ENCODE measurements around the gene CDNF. TPM values are rescaled to one million over a fixed set of nuclear protein-coding genes. Genes with fewer than 3 reads are reported as not detected.

CDNF gene
- polyA plus RNA-seq, 1 donor (not counting 4 experiments of a cell fraction or from before 2014, with no cell fraction given): 1.4 TPM

GRCh38 chr10:14775656-14776055, 62.2 kb downstream of the CDNF start:
- H3K9me3 ChIP-seq (ENCODE audit: control insufficient read depth, low read depth, low read length): no peaks in the 10 kb centered on the region
- TF ChIP-seq EZH2 (IDR thresholded peaks at IDR 0.05; ENCODE audit: low read length) (no peak), CTCF (optimal IDR thresholded peaks at IDR 0.05 in 1 of 3, IDR thresholded peaks at IDR 0.05 in 1 of 3, conservative IDR thresholded peaks at IDR 0.05 in 1 of 3; ENCODE audit: extremely low read depth in 1 of 3, insufficient read depth in 2 of 3, low read length in 3 of 3) (no peak)
- dilution Hi-C loops (cut with MboI; ENCODE audit: extremely low pct_ligation_motif_present, low sequenced_read_pairs): no loop called here
- H3K4me3 ChIP-seq (ENCODE audit: control insufficient read depth in 2 of 3, extremely low read depth in 1 of 3, insufficient read depth in 2 of 3, low read depth in 1 of 3, low read length in 3 of 3): no peak overlapping the region
- FAIRE-seq (no peak), DNase-seq (ENCODE audit: low read depth, low spot score) (no peak)
- no peaks in the 10 kb centered on the region for H4K20me1 ChIP-seq (ENCODE audit: control insufficient read depth, extremely low read depth, insufficient read depth, low read length)
- no peaks in the 10 kb centered on the region for H3K4me1 ChIP-seq (ENCODE audit: control insufficient read depth, extremely low read depth, insufficient read depth, low read length)
- no peak overlapping the region for H3K4me2 ChIP-seq (ENCODE audit: control insufficient read depth, extremely low read depth, insufficient read depth, low read depth, low read length)
- H3K9me1 ChIP-seq (ENCODE audit: control insufficient read depth, extremely low read depth, insufficient read depth, low read length): no peaks in the 10 kb centered on the region
- no peak overlapping the region for H2AFZ ChIP-seq (ENCODE audit: control insufficient read depth, low read length)
- peaks cover 3% of the 10 kb centered on the region for H3K27me3 ChIP-seq (ENCODE audit: control insufficient read depth, extremely low read depth, insufficient read depth, low read length)
- no peaks in the 10 kb centered on the region for H3K36me3 ChIP-seq (ENCODE audit: control insufficient read depth in 2 of 2, extremely low read depth in 1 of 2, insufficient read depth in 2 of 2, low read length in 2 of 2)
- H3K27ac ChIP-seq (ENCODE audit: control insufficient read depth, insufficient read depth, low read length): no peak overlapping the region
- H3K9ac ChIP-seq (ENCODE audit: control insufficient read depth, extremely low read depth, insufficient read depth, low read length): no peak overlapping the region
- no peaks in the 10 kb centered on the region for H3K79me2 ChIP-seq (ENCODE audit: control insufficient read depth, insufficient read depth, low read length)

GRCh38 chr10:14774797-14775196, 63.0 kb downstream of the CDNF start, which contains the start of gene FAM107B:
TSS of gene FAM107B (minus strand) at chr10:14774897. CDS start at chr10:14774663, 234 bp downstream.
- H3K79me2 ChIP-seq (ENCODE audit: control insufficient read depth, insufficient read depth, low read length): no peaks in the 10 kb centered on the region
- H3K4me2 ChIP-seq (ENCODE audit: control insufficient read depth, extremely low read depth, insufficient read depth, low read depth, low read length): no peak within 1 kb of the TSS
- no peak within 1 kb of the TSS for H2AFZ ChIP-seq (ENCODE audit: control insufficient read depth, low read length)
- TF ChIP-seq EZH2 (IDR thresholded peaks at IDR 0.05; ENCODE audit: low read length) (no peak), CTCF (optimal IDR thresholded peaks at IDR 0.05 in 1 of 3, IDR thresholded peaks at IDR 0.05 in 1 of 3, conservative IDR thresholded peaks at IDR 0.05 in 1 of 3; ENCODE audit: extremely low read depth in 1 of 3, insufficient read depth in 2 of 3, low read length in 3 of 3) (no peak)
- DNase-seq (ENCODE audit: low read depth, low spot score) (no peak), FAIRE-seq (no peak)
- dilution Hi-C loops (cut with MboI; ENCODE audit: extremely low pct_ligation_motif_present, low sequenced_read_pairs): no loop called here
- H3K4me3 ChIP-seq (ENCODE audit: control insufficient read depth in 2 of 3, extremely low read depth in 1 of 3, insufficient read depth in 2 of 3, low read depth in 1 of 3, low read length in 3 of 3): no peak within 1 kb of the TSS
- H3K36me3 ChIP-seq (ENCODE audit: control insufficient read depth in 2 of 2, extremely low read depth in 1 of 2, insufficient read depth in 2 of 2, low read length in 2 of 2): no peaks in the 10 kb centered on the region
- H3K4me1 ChIP-seq (ENCODE audit: control insufficient read depth, extremely low read depth, insufficient read depth, low read length): no peaks in the 10 kb centered on the region
- H4K20me1 ChIP-seq (ENCODE audit: control insufficient read depth, extremely low read depth, insufficient read depth, low read length): no peaks in the 10 kb centered on the region
- no peaks in the 10 kb centered on the region for H3K9me1 ChIP-seq (ENCODE audit: control insufficient read depth, extremely low read depth, insufficient read depth, low read length)
- peaks cover 3% of the 10 kb centered on the region for H3K27me3 ChIP-seq (ENCODE audit: control insufficient read depth, extremely low read depth, insufficient read depth, low read length)
- H3K27ac ChIP-seq (ENCODE audit: control insufficient read depth, insufficient read depth, low read length): no peak within 1 kb of the TSS
- no peaks in the 10 kb centered on the region for H3K9me3 ChIP-seq (ENCODE audit: control insufficient read depth, low read depth, low read length)
- no peak within 1 kb of the TSS for H3K9ac ChIP-seq (ENCODE audit: control insufficient read depth, extremely low read depth, insufficient read depth, low read length)
